ENCODE results near the gene HNF1B.
"Not testable (repeated sequence)": the region's sequence is repeated elsewhere in the genome, so short reads cannot be mapped to it uniquely, and the experiment has no call there.

HNF1B gene

DNA sequence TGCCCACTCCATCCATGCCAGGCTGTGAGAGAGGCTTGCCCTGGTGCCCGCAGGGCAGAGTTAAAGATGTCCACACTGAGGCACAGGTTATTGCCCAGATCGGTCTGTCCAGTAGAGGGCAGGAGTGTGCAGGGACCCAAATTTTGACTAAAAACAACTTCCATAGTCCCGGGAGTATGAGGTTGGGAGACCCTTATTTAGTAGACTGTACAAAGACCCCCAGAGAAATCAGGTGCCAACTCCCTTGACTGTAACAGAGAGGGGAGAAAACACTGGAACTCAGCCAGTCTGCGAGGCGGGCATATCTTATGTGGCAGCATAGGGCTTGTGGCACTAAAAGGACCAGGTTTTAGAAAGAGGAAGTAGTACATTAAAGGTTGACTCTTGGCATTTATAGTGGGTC, 43.4 kb downstream of the HNF1B start:
- DNase-seq (ENCODE audit: low spot score), result no peak

DNA sequence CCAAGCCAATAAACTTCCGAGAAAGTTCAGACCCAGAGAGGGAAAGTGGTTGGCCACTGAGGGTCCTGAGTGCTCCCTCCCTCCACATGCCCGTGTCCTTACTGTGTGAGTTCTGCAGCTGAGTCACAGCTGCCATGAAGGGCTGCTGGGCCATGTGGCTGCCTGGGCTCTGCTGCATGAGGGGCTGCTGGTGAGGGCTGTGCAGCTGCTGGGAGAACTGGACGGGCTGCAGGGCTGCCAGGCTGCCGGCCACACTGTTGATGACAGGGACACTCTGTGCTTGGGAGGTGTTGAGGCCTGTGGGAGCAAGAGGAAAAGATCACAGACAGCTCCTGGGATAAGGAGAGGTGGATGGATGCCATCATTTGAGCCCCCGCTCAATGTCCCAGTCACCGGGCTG, 44.0 kb downstream of the HNF1B start:
- DNase-seq (ENCODE audit: low spot score), result no peak

DNA sequence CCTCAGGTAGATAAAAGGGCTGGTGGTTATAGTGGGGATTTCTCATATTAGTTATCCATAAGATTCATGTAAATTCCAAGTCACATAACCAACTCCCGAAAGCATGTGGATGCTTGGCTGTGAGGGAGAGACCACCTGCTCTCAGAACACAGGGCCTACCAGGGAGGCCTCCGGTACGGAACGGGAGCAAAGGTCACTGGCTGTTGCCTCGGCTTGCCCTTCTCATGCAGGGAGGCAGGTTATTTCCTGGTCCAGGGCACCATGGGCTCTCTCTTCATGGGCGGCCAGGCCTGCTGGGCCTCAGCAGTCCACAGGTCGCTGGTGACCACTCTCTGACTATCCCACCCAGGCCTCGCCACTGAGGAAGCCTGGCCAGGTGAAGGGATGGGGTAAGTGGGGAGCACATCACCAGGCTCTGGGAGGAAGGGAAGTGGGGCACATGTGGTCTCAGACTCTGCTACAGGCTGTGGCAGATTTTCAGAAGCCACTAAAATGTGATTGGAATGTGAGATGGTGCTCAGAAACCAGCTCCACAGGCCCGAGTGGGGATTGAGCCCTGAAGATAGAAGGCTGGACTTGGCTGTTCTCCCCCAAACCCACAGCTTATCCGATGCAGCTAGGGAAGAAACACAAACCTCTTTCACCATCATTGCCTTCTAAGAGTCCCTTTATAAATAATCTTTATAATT, 45.4 kb downstream of the HNF1B start:
- no peak for DNase-seq (ENCODE audit: low spot score)

DNA sequence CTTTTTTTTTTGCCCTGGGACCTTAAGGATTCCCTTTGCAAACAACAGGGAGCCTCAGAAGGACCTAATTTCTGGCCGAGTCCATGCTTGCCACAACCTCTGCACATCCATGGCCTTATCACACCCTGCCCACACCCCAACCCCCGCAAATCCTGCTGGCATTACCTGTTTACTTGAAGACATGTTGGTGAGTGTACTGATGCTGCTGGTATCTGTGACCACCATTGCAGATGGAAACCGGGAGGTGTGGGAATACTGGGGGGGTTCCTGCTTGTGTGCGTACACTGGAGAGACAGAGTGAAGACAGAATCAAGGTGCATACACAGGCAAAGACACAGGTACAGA, 46.0 kb downstream of the HNF1B start:
- no peak for DNase-seq (ENCODE audit: low spot score)

DNA sequence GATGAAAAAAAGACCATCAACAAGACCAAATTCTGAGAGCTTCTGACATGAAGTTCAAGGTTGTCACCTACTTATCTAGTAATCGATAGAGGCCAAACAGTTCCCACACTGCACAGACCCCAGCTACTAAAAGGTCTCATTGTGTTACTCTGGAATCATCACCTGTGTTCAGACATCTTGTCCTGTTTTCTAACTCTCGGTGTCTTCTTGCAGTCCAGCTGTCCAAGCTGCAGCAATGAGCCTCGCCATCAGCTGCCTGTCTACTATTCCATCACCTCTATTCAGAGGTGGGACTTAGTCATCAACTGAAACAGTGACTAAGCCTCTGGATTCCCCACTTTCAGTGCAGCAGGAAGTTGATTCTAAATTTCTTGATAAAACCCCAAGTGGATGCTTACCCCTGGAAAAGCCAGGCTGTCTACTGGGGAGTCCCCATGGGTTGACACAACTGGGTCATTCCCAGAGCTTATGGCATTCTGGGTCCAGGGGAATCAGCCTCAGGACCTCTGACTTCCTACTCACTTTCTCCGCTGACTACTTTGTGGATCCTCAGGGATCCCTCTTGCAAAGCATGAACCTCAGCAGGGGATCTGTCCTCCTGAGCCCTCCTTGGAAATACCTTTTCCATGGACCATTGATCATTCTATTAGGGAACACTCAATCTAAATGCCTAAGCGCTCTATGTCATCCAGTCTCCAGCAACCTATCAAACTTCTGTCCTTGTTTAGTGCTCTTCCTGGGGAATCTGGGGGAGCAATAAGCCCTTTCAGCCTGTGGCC, 46.5 kb downstream of the HNF1B start:
- peak; percentile 38 for DNase-seq (ENCODE audit: low spot score)

DNA sequence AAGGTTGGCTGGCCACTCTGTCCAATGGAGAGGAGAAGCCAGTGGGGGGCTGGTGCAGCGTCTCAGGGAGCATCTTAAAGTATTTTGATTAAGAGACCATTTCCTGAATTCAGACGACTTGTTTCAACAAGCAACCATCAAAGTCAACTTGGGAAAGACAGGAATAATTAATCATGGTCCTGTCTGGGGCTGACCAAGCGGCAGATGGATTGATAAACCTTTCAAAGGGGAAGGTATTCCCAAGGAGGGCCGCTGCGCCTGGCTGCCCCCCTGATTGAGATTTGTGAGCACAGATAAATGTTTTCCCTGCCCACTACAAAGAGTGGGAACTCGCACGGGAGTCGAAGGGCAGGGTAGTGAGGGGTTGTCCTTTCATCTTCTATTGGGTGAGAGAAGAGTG, 47.5 kb downstream of the HNF1B start:
- no peak for DNase-seq (ENCODE audit: low spot score)

DNA sequence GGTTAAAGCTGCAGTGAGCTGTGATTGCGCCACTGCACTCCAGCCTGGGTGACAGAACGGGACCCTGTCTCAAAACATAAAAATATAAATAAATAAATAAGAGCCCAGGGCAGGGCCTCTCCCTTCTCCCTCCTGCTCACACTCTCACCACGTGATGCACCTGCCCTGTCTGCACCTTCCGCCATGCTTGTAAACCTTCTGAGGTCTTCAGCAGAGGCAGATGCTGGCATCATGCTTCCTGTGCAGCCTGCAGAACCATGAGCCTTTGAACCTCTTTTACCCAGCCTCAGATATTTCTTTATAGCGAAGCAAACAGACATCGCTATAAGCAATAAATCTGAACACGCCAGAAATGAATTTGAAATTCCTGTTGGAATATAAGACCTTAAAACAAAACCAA, 48.5 kb downstream of the HNF1B start:
- no peak for DNase-seq (ENCODE audit: low spot score)

DNA sequence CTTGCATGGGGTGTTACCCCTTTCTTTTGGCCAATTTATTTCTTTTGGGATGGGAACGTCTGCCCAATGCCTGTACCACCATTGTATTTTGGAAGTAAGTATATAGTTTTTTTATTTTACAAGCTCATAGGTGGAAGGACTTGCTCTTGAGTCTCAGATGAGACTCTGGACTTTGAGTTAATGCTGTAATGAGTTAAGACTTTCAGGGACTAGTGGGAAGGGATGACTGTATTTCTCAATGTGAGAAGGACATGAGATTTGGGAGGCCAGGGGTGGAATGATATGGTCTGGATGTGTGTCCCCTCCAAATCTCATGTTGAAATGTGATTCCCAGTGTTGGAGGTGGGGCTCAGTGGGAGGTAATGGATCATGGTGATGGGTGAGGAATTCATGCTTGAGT, 49.1 kb downstream of the HNF1B start:
- no peak for DNase-seq (ENCODE audit: low spot score)

DNA sequence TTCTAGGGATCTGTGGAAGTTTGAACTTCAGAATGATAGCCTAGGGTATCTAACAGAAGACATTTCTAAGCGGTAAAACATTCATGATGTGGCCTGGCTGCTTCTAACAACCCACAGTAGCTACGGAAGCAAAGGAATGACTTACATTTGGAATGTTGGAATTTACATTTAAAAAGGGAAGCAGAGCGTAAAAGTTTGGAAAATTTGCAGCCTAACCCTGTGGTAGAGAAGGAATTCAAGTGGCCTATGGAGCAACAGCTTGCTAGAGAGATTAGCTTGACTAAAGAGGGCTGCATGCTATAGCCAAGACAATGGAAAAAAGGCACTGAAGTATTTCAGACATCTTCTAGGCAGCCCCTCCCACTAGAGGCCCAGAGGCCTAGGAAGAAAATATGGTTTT, 50.1 kb downstream of the HNF1B start:
- DNase-seq (ENCODE audit: low spot score), result no peak

DNA sequence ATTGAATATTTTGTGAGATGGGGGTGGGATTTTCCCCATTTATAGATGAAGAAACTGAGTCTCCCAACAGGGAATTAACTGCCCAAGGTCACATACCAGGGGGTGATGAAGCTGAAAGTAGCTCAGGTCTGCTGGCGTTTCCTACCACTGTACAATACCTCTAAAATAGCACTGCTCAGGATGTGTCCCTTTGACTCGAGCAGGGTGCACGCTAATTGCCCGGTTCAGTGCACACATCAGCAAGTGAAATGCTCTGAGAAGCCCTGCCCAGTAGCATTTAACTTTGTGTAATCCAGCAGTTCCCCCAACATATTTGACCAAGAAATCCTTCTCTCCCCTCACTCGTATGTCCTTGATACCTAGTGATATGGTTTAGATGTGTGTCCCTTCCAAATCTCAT, 51.5 kb downstream of the HNF1B start:
- DNase-seq (ENCODE audit: low spot score), result no peak

DNA sequence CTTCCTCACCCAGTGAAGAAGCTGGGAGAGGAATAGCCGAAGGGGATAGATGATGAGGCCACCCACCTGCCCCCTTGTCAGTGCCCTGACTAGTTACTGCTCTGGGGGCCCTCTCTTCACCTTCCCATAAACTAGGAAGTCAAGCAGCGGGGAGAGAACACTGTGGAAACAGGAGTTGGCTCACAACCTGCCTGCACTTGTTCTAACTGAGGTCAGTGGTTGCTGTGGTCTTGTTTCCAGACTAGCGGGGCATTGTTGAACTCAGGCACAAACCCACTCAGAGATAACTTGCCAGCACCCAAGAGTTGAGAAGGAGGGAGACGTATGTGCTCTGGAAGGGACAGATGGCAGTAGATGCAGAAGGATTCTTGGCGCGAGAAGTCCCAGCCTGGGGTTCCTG, 53.1 kb downstream of the HNF1B start:
- DNase-seq (ENCODE audit: low spot score), result no peak

DNA sequence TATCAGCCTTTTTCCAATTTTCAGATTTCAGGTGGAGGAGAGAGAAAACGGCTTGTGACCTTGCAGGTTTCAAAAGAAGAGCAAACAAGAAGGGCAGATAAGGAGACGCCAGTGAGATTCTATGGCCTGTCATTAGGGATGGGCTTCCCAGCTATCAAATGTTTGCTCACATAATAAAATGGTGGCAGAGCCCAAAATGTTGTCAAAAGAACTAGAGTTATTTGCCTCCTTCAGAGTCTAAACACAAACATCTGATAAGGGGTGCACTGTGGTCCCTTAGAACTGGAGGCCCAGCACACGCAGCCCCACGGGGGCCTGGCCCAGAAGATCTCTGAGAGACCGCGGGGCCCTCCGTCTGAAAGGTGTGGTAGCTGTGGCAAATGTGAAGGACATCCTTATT, 55.5 kb downstream of the HNF1B start:
- no peak for DNase-seq (ENCODE audit: low spot score)

DNA sequence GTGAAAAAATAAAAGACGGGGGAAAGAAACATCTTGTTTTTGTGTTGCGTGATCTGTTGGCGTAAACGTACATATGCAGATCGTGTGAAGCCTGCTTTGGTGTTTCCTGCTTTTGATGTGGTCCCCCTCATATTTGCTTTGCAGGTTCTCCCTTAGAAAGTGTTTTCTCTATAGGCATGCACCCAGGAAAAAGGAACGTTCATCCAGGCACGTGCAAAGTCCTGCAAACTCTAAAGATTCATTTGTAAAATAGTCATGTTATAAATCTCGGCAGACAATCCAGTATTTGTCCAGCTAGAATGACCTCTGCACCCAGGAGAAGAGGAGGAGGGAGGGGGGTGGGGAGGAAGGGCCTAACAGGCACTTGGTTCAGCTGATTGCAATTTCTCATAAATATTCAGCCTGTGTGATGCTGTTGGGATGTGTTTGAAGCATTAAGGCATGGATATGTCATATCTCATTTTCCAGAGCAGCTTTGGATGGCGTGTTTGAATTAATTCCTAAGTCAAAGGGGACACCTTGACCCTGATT, 61.3 kb downstream of the HNF1B start:
- no peak for DNase-seq (ENCODE audit: low spot score)

DNA sequence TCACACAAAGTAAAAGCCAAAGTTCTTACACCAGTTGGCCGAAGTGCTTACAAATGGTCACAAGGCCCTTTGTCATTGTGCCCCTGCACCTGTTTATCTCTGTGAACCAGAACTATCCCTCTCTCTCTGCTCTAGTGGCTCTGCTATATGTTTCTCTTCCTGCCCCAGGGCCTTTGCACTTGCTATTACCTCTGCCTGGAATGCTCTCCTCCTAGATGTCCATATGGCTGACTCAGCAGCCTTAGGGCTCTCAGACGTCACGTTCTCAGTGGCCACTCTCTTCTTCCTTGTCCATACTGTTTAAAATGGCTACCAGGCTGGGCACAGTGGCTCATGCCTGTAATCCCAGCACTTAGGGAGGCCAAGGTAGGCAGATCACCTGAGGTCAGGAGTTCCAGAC, 62.9 kb downstream of the HNF1B start:
- no peak for DNase-seq (ENCODE audit: low spot score)

DNA sequence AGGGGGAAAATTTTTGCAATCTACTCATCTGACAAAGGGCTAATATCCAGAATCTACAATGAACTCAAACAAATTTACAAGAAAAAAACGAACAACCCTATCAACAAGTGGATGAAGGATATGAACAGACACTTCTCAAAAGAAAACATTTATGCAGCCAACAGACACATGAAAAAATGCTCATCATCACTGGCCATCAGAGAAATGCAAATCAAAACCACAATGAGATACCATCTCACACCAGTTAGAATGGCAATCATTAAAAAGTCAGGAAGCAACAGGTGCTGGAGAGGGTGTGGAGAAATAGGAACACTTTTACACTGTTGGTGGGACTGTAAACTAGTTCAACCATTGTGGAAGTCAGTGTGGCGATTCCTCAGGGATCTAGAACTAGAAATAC, 64.9 kb downstream of the HNF1B start:
- not testable (repeated sequence) for DNase-seq (ENCODE audit: low spot score)

DNA sequence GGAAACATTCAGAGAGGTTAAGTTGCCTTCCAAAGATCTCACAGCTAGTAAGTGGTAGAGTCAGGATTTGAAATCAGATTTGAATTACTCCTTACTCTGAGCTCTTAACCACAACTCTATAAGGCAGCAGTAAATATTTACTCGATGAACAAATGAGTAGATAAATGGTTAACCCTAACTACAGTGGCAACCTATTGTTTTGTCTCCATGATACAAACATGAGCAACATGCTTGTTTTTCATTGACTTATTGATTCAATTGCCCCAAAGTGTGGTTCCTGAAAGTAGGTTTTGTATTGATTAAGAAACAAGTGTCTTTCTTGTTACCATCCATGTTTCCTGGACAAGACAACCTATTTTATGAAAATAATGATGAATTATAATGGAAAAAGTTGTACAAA, 66.8 kb downstream of the HNF1B start:
- DNase-seq (ENCODE audit: low spot score), result no peak

DNA sequence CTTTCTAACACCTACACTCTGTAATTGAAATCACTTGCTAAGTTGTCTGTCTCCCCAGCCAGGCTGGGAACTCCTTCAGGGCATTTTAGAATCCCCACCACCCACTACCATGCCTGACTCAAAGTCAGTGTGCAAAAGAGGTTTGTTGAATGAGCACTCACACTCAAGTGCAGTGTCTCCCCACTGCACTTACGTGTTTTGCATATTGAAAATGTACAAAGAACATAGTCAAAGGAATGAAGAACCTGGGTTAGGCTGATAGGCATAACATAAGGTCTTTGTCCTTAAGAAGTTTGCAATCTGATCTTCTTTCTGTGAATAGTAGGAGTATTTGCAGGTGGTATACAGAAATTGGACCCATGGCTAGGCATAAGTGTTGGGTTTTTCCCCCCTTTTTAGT, 67.8 kb downstream of the HNF1B start:
- DNase-seq (ENCODE audit: low spot score), result no peak

DNA sequence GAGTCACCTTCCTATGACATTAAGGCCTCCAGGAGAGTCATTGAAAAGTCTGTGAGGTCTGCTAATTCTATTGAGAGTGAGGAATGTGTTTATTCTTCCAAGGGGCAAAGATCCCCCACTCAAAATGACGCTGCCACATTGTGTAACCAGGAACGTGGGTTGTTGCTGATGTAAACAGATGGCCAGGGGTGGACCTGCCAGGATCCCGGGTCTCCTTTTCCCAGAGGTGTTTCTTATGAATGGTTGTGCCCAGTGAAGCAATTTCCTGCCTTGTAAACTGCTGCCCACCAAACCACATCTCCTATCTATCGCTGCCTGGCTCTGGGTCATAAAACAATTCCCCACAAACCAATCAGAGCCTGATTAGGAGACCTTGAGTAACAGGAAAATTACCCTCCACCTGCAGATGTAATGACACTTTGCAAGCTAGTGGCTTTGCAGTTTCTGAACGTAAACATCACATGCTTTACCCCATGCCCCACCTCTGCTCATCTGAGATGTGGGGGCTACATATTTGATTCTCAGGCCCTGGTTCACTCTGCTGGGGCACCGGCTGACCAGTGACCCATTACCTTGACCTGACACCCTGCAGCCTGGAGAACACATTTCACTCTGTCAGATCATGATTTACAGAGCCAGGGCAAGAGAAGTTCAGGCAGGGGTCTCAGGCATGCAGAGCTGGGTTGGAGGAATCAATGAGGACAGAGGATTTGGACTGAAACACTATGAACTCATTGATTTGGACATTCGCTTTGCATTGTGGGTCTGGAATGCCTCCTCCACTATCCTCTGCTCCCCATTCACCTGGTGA, 68.5 kb downstream of the HNF1B start:
- DNase-seq (ENCODE audit: low spot score), result no peak

DNA sequence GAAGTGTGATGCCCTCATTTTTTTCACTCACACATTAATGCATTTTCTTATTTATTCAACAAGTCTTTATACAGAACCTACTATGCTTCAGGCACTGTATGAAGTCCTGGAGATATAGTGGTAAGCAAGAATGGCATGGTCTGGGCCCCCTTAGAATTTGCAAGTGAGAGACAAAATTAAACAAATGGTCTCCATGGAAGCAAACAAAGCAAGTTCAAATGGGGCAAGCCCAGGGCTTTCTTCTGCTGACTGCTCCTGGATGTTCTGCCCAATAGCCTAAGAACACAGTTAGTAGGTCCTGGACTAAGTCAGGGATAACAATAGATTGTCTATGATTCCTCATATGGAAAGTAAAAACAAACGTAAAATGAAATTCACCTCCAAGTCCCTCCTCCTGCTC, 70.3 kb downstream of the HNF1B start:
- DNase-seq (ENCODE audit: low spot score), result no peak

DNA sequence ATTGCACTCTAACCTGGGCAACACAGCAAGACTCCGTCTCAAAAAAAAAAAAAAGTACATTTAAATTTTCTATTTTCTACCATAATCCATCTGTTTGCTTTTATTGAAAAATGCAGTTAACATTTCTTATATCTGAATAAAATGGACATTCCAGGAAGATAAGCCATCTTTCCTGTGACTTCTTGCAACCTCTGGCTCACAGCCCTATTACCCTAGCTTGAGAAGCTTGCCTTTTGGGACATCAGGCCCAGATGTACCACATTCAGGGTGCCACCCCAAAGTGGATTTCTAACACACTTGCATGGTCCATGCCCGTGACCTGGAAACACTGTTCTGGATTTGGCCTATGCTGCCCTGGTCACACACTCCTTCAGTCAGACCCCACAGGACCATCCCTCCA, 71.5 kb downstream of the HNF1B start:
- peak; percentile 20 for DNase-seq (ENCODE audit: low spot score)

DNA sequence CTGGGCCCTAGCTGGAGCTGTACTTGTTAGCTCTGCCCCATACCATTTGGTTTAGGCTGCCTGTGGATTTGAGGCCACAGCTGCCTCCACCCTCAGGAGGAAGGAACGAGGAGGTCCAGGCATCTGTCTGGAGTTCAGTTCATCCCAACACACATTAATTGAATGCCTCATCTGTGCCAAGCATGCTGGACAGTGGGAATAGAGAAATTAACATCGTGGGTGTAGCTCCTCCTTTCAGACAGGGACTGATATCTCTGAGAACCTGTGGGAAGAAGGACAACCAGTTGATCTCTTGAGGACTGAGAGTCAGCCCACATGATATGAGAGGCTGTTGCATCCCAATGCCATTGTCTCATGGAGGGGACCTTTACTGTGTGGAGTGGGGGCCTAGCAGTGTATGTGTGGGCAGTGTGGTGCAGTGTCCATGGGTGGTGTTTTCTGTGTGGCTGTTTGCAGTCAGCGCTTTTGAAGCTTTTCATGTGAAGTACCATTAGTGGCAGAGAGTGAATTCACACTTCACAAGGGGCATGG, 72.2 kb downstream of the HNF1B start:
- no peak for DNase-seq (ENCODE audit: low spot score)

DNA sequence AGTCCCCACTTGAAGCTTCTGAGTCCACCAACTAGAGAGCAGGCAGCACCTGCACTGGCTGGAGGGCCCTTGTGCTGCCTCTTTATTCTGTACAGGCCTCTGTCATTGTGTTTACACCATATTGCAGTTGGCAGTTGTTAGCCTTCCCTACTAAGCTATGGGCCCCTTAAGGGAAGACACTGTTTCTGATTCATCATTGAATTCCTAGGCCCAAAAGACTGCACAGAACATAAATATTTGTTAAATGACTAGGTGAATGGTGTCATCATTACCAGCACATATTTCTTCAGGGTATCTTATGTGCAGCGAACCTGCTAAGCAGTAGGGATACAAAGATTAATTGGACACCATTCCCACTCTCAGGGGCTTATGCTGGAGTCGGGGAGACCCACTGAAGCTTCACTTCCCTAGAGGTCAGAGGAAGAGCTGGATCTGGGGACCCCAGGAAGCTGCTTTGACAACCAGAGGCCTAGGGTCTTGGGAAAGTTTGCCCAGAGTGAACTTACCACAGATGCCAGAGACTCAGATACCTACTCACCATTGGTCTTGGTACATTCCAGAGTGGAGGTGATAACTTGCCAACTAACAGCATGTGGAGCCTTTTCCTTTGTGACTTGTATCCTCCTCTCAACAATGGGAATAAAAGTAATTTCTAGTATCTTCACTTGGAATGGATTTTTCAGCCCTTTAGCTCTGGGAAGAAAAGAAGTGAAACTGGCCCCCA, 72.9 kb downstream of the HNF1B start:
- DNase-seq (ENCODE audit: low spot score), result peak; percentile 69

Data from RKO (cell line).